ENCODE data around the gene ZNF891. TPM values are rescaled to one million over a fixed set of nuclear protein-coding genes. Genes with fewer than 3 reads are reported as not detected.
A peak's percentile ranks its signal among the peaks of the same experiment; 100 is the strongest.

ZNF891 gene
- total RNA-seq, 3 donors from 2014 or later (not counting 1 experiment from before 2014, with no cell fraction given), result 1.9 to 3.1 (median 2.3) TPM

DNA sequence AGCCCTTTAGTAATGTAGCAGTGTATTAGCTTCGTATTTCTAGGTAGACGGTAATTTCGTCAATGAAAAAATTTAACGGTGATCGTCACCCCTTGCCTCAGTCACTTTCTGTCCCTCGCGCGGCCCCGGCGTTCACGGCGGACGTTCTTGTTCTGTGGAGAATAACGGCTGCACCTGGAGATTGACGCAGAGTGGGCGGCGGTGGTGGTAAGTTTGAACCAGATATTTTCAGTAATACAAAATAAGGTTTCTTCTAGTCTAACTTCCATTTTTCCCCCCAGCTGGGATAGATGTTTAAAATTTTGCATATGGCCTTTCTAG is 694 bp upstream of the ZNF891 start:
- TF ChIP-seq, protein P1, sequence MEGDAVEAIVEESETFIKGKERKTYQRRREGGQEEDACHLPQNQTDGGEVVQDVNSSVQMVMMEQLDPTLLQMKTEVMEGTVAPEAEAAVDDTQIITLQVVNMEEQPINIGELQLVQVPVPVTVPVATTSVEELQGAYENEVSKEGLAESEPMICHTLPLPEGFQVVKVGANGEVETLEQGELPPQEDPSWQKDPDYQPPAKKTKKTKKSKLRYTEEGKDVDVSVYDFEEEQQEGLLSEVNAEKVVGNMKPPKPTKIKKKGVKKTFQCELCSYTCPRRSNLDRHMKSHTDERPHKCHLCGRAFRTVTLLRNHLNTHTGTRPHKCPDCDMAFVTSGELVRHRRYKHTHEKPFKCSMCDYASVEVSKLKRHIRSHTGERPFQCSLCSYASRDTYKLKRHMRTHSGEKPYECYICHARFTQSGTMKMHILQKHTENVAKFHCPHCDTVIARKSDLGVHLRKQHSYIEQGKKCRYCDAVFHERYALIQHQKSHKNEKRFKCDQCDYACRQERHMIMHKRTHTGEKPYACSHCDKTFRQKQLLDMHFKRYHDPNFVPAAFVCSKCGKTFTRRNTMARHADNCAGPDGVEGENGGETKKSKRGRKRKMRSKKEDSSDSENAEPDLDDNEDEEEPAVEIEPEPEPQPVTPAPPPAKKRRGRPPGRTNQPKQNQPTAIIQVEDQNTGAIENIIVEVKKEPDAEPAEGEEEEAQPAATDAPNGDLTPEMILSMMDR (IDR thresholded peaks at IDR 0.05), result no peak
- Histone ChIP-seq H3K27me3 (ENCODE audit: control insufficient read depth, insufficient read depth, low read length) (no peaks in the 10 kb centered on the region), H3K4me3 (ENCODE audit: low read length) (peak overlapping the region; percentile 80), H3K36me3 (ENCODE audit: control insufficient read depth, insufficient read depth, low read length) (peaks cover 6% of the 10 kb centered on the region), H3K9me3 (ENCODE audit: control insufficient read depth, insufficient read depth, low read length) (peaks cover 54% of the 10 kb centered on the region), H3K27ac (ENCODE audit: low read length) (peak overlapping the region; percentile 99), H3K4me1 (ENCODE audit: control insufficient read depth, insufficient read depth, low read length) (peaks cover 9% of the 10 kb centered on the region)
- intact Hi-C loops (cut with micrococcal nuclease), result loop anchor here (1.0 kb wide), 4 partner anchors 50 to 144 kb away; partner anchors contain the start of genes ZNF140, ZNF26, ZNF268 and ZNF84
- peak overlapping the region; percentile 95 for H3K4me3 Mint-ChIP-seq
- H3K4me1 Mint-ChIP-seq, result peaks cover 20 to 24% of the 10 kb centered on the region in 2 donors
- 3% methylated on average over 13 of the region's 17 CpGs for WGBS (ENCODE audit: insufficient coverage)
- H3K27me3 Mint-ChIP-seq (ENCODE audit: low read depth in 2 of 2), result no peaks in the 10 kb centered on the region
- H3K9me3 Mint-ChIP-seq, result peaks cover 11 to 25% of the 10 kb centered on the region in 2 donors
- no peak for DNase-seq
- peak; percentile 6 to 11 (median 9) for ATAC-seq
- peaks cover 51% of the 10 kb centered on the region for H3K36me3 Mint-ChIP-seq
- peak overlapping the region; percentile 99 to 100 for H3K27ac Mint-ChIP-seq

DNA sequence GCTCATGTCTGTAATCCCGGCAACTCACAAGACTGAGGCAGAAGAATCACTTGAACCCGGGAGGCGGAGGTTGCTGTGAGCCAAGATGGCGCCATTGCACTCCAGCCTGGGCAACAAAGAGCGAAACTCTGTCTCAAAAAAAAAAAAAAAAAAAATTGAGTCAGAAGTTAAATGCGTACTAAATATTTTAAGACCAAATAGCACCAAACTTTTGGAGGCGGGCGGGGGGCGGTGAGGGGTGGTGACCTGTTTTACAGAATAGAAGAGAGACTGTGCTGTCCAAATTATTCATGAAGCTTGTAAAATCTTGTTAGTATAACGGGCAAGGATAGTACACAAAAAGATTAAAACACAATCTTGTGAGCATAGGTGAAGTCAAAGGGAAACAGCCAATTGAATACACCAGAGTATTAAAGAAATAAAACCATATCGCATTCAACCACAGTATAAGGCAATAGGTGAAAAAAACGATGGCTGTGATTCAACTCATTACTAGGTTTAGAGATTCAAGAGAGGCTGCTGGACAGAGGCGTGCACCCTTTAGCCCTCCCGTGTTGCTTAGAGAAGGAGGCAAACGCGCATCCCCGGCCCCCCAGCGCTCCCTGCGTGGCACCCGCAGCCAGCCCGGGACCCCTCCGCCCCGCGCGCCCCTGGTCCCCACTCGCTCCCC is 571 bp downstream of the ZNF891 start:
- Mint-ChIP-seq H3K36me3 (peaks cover 44% of the 10 kb centered on the region), H3K4me1 (peaks cover 20 to 24% of the 10 kb centered on the region in 2 donors), H3K27me3 (ENCODE audit: low read depth in 2 of 2) (no peaks in the 10 kb centered on the region), H3K27ac (peak overlapping the region; percentile 99 to 100), H3K4me3 (peak overlapping the region; percentile 95), H3K9me3 (peaks cover 8 to 21% of the 10 kb centered on the region in 2 donors)
- H3K9me3 ChIP-seq (ENCODE audit: control insufficient read depth, insufficient read depth, low read length), result peaks cover 54% of the 10 kb centered on the region
- ATAC-seq (peak; percentile 1 to 5 (median 1)), DNase-seq (no peak)
- H3K36me3 ChIP-seq (ENCODE audit: control insufficient read depth, insufficient read depth, low read length), result no peaks in the 10 kb centered on the region
- peak overlapping the region; percentile 99 for H3K27ac ChIP-seq (ENCODE audit: low read length)
- no peaks in the 10 kb centered on the region for H3K27me3 ChIP-seq (ENCODE audit: control insufficient read depth, insufficient read depth, low read length)
- TF ChIP-seq, protein P1 (IDR thresholded peaks at IDR 0.05), result no peak
- WGBS (ENCODE audit: insufficient coverage), result 24% methylated on average over 24 of the region's 26 CpGs
- H3K4me3 ChIP-seq (ENCODE audit: low read length), result peak overlapping the region; percentile 80
- intact Hi-C loops (cut with micrococcal nuclease), result loop anchor here (1.0 kb wide), 4 partner anchors 49 to 143 kb away; partner anchors contain the start of genes ZNF140, ZNF26, ZNF268 and ZNF84
- H3K4me1 ChIP-seq (ENCODE audit: control insufficient read depth, insufficient read depth, low read length), result peaks cover 9% of the 10 kb centered on the region

- WGBS (ENCODE audit: insufficient coverage), result 100% methylated on average over 1 of the region's 2 CpGs
- H3K4me1 ChIP-seq (ENCODE audit: control insufficient read depth, insufficient read depth, low read length), result peaks cover 5% of the 10 kb centered on the region
- H3K36me3 ChIP-seq (ENCODE audit: control insufficient read depth, insufficient read depth, low read length), result peaks cover 8% of the 10 kb centered on the region
- TF ChIP-seq, protein P1 (IDR thresholded peaks at IDR 0.05), result no peak
- no peak for DNase-seq
- peaks cover 0 to 4% of the 10 kb centered on the region in 2 donors for H3K4me1 Mint-ChIP-seq
- intact Hi-C loops (cut with micrococcal nuclease), result no loop called here
- no peaks in the 10 kb centered on the region for H3K27me3 ChIP-seq (ENCODE audit: control insufficient read depth, insufficient read depth, low read length)
- H3K4me3 Mint-ChIP-seq, result no peak overlapping the region
- H3K4me3 ChIP-seq (ENCODE audit: low read length), result no peak overlapping the region
- H3K27me3 Mint-ChIP-seq (ENCODE audit: low read depth in 2 of 2), result no peaks in the 10 kb centered on the region
- ATAC-seq, result no peak
- H3K36me3 Mint-ChIP-seq, result peaks cover 56% of the 10 kb centered on the region
- peaks cover 52% of the 10 kb centered on the region for H3K9me3 ChIP-seq (ENCODE audit: control insufficient read depth, insufficient read depth, low read length)
- no peak overlapping the region for H3K27ac ChIP-seq (ENCODE audit: low read length)
- H3K9me3 Mint-ChIP-seq, result peaks cover 11 to 23% of the 10 kb centered on the region in 2 donors
- H3K27ac Mint-ChIP-seq, result no peak overlapping the region
Measured at GRCh38 chr12:133124674-133125073, 5.4 kb downstream of the ZNF891 start.
